Measurements from ENCODE around the gene IFI27.

The IFI27 gene

DNA sequence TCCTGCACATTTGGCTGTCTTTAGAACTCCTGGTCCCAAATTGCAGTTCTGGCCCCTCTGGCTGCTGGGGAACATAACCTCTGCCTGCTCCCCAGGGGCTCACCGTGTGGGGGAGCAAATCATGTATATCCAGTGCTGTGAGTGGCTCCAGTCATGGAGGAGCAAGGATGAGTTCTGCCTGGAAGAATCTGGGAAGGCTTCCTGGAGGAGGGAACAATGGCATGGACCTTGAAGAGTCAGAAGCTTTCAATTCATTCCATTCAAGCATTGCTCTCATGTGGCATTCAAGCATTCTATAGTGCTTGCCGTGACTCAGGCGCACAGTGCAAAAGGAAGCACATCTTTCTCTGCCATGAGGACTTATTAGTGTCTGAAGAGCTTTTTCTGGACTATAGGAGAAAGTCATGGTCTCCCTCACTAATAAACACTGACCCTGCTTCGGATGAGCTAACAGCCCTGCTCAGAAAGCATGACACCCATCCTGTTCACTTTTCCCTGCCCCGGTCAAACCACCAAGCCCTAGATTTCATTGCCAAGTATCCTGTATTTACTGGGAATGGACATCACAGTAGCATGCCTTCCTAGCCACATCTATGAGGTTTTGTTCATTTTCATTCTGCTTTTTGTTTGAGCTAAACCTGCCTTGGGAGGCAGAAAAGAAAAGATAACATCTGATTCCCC lies 3.5 kb downstream of the IFI27 start:
- Histone ChIP-seq H3K36me3 (ENCODE audit: insufficient read depth, insufficient read length, low read length) (no peaks in the 10 kb centered on the region), H3K4me3 (ENCODE audit: insufficient read length, low read depth) (no peak overlapping the region), H3K9me3 (ENCODE audit: insufficient read depth, low read length) (no peaks in the 10 kb centered on the region), H3K9ac (ENCODE audit: insufficient read length, low read depth) (no peak overlapping the region), H3K4me1 (ENCODE audit: insufficient read depth, insufficient read length) (peaks cover 5% of the 10 kb centered on the region), H3K27me3 (ENCODE audit: insufficient read depth, insufficient read length) (no peaks in the 10 kb centered on the region)
- no peak for TF ChIP-seq ZNF274 (IDR thresholded peaks at IDR 0.05; ENCODE audit: low read depth, low read length)
- DNase-seq (ENCODE audit: low read depth, low spot score) = no peak

DNA sequence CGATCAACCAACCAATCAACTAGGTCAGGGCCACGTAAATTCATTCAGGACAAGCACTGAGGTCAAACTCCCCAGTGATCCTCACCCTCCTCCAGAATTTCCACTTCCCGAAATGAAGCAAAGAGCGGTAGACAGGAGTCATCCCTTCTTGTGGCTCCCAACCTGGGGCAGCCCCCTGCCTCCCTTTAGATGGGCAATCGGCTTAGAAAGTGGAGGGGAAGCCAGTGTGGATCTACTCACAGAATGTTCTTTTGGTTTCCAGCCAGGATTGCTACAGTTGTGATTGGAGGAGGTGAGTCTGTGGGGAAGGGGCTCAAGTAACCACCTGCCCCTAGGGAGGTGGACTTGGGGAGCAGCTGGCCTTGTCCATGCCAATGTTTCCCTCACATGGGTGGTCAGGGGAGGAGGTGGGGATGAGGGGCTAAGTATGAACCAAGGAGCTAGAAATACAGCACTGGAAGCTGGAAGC lies 4.1 kb downstream of the IFI27 start:
- H3K4me3 ChIP-seq (ENCODE audit: insufficient read length, low read depth) = no peak overlapping the region
- DNase-seq (ENCODE audit: low read depth, low spot score) = no peak
- no peak overlapping the region for H3K9ac ChIP-seq (ENCODE audit: insufficient read length, low read depth)
- H3K9me3 ChIP-seq (ENCODE audit: insufficient read depth, low read length) = no peaks in the 10 kb centered on the region
- TF ChIP-seq YY1 (IDR thresholded peaks at IDR 0.05; ENCODE audit: insufficient read depth, insufficient read length) (no peak), SUZ12 (IDR thresholded peaks at IDR 0.05; ENCODE audit: extremely low read depth, insufficient read depth, insufficient read length) (no peak), ZNF274 (IDR thresholded peaks at IDR 0.05; ENCODE audit: low read depth, low read length) (no peak)
- no peaks in the 10 kb centered on the region for H3K36me3 ChIP-seq (ENCODE audit: insufficient read depth, insufficient read length, low read length)
- peaks cover 5% of the 10 kb centered on the region for H3K4me1 ChIP-seq (ENCODE audit: insufficient read depth, insufficient read length)
- H3K27me3 ChIP-seq (ENCODE audit: insufficient read depth, insufficient read length) = no peaks in the 10 kb centered on the region

DNA sequence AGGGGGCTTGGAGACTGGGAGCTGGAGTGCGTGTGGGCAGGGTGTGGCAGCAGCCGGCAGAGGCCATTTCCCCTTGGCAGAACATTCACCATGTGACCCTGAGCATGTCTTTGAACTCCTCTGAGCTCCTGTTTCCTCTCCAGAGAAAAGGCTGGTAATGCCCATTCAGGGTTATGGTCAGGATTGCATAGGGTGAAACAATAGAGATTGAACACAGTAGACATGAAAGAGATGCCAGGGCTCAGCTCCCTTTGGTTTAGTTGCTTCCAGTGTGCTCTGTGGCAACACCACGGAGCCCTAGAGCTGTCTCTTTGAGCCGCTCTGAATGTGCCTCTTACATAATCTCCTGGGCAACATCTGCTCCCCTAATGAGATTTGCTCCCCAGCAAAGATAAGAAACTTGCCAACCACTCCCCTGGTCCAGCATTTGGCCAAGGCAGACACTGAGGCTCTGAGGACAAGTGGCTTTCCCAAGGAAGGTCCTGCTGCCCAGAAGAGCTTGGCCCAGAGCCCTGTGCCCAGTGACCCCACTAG lies 4.6 kb downstream of the IFI27 start:
- peaks cover 3% of the 10 kb centered on the region for H3K4me1 ChIP-seq (ENCODE audit: insufficient read depth, insufficient read length)
- no peak overlapping the region for H3K9ac ChIP-seq (ENCODE audit: insufficient read length, low read depth)
- TF ChIP-seq SUZ12 (IDR thresholded peaks at IDR 0.05; ENCODE audit: extremely low read depth, insufficient read depth, insufficient read length) (no peak), ZNF274 (IDR thresholded peaks at IDR 0.05; ENCODE audit: low read depth, low read length) (no peak), YY1 (IDR thresholded peaks at IDR 0.05; ENCODE audit: insufficient read depth, insufficient read length) (no peak)
- H3K4me3 ChIP-seq (ENCODE audit: insufficient read length, low read depth) = no peak overlapping the region
- no peaks in the 10 kb centered on the region for H3K27me3 ChIP-seq (ENCODE audit: insufficient read depth, insufficient read length)
- no peaks in the 10 kb centered on the region for H3K36me3 ChIP-seq (ENCODE audit: insufficient read depth, insufficient read length, low read length)
- peaks cover 3% of the 10 kb centered on the region; the same call in 1 of the 2 replicates for H3K9me3 ChIP-seq (ENCODE audit: insufficient read depth, low read length)
- no peak for DNase-seq (ENCODE audit: low read depth, low spot score)

DNA sequence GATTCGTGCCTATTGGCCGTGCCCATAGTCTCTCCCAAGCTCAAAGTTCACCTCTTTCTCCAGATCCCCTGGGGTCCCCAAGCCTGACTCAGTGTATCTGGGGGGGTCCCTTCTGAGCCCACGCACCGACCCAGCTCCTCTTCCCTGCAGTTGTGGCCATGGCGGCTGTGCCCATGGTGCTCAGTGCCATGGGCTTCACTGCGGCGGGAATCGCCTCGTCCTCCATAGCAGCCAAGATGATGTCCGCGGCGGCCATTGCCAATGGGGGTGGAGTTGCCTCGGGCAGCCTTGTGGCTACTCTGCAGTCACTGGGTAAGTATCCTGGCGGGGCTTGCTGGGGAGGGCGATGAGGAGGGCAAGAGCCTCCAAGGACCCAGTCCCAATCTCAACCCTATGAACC lies 5.1 kb downstream of the IFI27 start:
- H3K27me3 ChIP-seq (ENCODE audit: insufficient read depth, insufficient read length) = no peaks in the 10 kb centered on the region
- peaks cover 3% of the 10 kb centered on the region; the same call in 1 of the 2 replicates for H3K9me3 ChIP-seq (ENCODE audit: insufficient read depth, low read length)
- no peak overlapping the region for H3K9ac ChIP-seq (ENCODE audit: insufficient read length, low read depth)
- peaks cover 3% of the 10 kb centered on the region for H3K4me1 ChIP-seq (ENCODE audit: insufficient read depth, insufficient read length)
- no peak for TF ChIP-seq SUZ12 (IDR thresholded peaks at IDR 0.05; ENCODE audit: extremely low read depth, insufficient read depth, insufficient read length)
- TF ChIP-seq ZNF274 (IDR thresholded peaks at IDR 0.05; ENCODE audit: low read depth, low read length) = no peak
- no peak for TF ChIP-seq YY1 (IDR thresholded peaks at IDR 0.05; ENCODE audit: insufficient read depth, insufficient read length)
- no peaks in the 10 kb centered on the region for H3K36me3 ChIP-seq (ENCODE audit: insufficient read depth, insufficient read length, low read length)
- H3K4me3 ChIP-seq (ENCODE audit: insufficient read length, low read depth) = no peak overlapping the region
- DNase-seq (ENCODE audit: low read depth, low spot score) = no peak

DNA sequence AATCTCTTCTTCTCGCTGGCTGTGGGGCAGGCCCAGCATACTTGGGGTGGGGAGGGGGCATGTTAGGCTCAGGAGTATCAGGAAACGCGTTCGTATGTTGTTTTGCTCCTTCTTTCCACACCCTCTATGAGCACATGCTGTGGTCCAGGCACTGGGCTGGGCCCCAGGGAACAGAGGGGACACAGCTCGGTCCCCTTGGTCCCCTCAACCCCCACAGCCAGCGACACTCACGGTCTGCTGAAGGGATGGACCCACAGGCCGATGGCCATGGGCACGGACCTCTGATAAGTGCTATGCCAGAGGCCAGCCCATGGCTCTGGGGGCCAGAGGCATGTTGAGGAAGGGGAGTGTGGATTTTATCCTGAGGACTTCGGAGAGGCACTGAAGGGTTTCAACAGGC lies 6.2 kb downstream of the IFI27 start:
- peaks cover 3% of the 10 kb centered on the region; the same call in 1 of the 2 replicates for H3K9me3 ChIP-seq (ENCODE audit: insufficient read depth, low read length)
- no peak overlapping the region for H3K4me3 ChIP-seq (ENCODE audit: insufficient read length, low read depth)
- H3K4me1 ChIP-seq (ENCODE audit: insufficient read depth, insufficient read length) = peaks cover 3% of the 10 kb centered on the region
- TF ChIP-seq ZNF274 (IDR thresholded peaks at IDR 0.05; ENCODE audit: low read depth, low read length) = no peak
- TF ChIP-seq YY1 (IDR thresholded peaks at IDR 0.05; ENCODE audit: insufficient read depth, insufficient read length) = no peak
- TF ChIP-seq SUZ12 (IDR thresholded peaks at IDR 0.05; ENCODE audit: extremely low read depth, insufficient read depth, insufficient read length) = no peak
- no peak for DNase-seq (ENCODE audit: low read depth, low spot score)
- H3K27me3 ChIP-seq (ENCODE audit: insufficient read depth, insufficient read length) = no peaks in the 10 kb centered on the region
- H3K36me3 ChIP-seq (ENCODE audit: insufficient read depth, insufficient read length, low read length) = no peaks in the 10 kb centered on the region
- no peak overlapping the region for H3K9ac ChIP-seq (ENCODE audit: insufficient read length, low read depth)

DNA sequence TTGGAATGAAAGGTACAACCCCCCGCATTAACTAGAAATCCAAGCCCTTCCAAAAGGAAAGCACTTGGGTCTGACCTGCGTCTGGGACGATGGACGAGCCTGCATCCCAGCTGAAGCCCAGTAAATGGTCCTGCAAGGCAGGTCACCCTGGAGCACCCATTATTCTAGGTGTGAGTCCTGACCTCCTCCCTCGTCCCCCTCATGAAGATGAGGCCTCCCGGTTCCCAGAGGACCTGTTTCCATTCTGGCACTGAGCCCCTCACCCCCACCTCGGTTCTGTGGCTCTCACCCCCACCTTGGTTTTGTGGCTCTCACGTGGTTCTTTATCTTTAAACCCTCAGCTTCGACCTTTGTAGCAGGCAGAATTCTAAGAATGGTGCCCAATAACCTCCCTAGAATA lies 7.3 kb downstream of the IFI27 start:
- TF ChIP-seq ZNF274 (IDR thresholded peaks at IDR 0.05; ENCODE audit: low read depth, low read length) (no peak), SUZ12 (IDR thresholded peaks at IDR 0.05; ENCODE audit: extremely low read depth, insufficient read depth, insufficient read length) (no peak), YY1 (IDR thresholded peaks at IDR 0.05; ENCODE audit: insufficient read depth, insufficient read length) (no peak)
- Histone ChIP-seq H3K4me3 (ENCODE audit: insufficient read length, low read depth) (no peak overlapping the region), H3K36me3 (ENCODE audit: insufficient read depth, insufficient read length, low read length) (no peaks in the 10 kb centered on the region), H3K9ac (ENCODE audit: insufficient read length, low read depth) (no peak overlapping the region), H3K9me3 (ENCODE audit: insufficient read depth, low read length) (peaks cover 3% of the 10 kb centered on the region; the same call in 1 of the 2 replicates), H3K4me1 (ENCODE audit: insufficient read depth, insufficient read length) (peaks cover 3% of the 10 kb centered on the region), H3K27me3 (ENCODE audit: insufficient read depth, insufficient read length) (no peaks in the 10 kb centered on the region)
- no peak for DNase-seq (ENCODE audit: low read depth, low spot score)

DNA sequence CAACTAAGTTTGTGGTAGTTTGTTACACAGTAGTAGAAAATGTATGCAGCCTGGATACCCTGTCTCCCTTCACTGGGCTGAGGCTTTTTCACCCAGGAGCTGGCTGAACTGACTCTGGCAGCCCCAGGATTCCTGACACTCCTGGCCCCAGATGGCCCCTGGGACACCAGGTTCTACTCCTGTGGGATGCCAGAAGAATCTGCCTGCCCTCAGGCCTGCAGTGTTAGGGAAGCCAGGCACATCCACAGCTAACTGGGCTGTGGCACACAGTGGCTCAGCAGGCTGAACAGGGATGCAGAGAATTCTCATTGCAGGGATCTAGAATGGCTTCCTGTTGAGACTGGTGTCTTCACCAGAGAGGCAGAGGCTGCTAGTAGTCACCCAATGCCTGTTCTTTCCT lies 8.5 kb downstream of the IFI27 start:
- peaks cover 3% of the 10 kb centered on the region; the same call in 1 of the 2 replicates for H3K9me3 ChIP-seq (ENCODE audit: insufficient read depth, low read length)
- H3K4me1 ChIP-seq (ENCODE audit: insufficient read depth, insufficient read length) = no peaks in the 10 kb centered on the region
- no peak overlapping the region for H3K4me3 ChIP-seq (ENCODE audit: insufficient read length, low read depth)
- H3K9ac ChIP-seq (ENCODE audit: insufficient read length, low read depth) = no peak overlapping the region
- no peaks in the 10 kb centered on the region for H3K27me3 ChIP-seq (ENCODE audit: insufficient read depth, insufficient read length)
- H3K36me3 ChIP-seq (ENCODE audit: insufficient read depth, insufficient read length, low read length) = no peaks in the 10 kb centered on the region
- DNase-seq (ENCODE audit: low read depth, low spot score) = no peak
- no peak for TF ChIP-seq ZNF274 (IDR thresholded peaks at IDR 0.05; ENCODE audit: low read depth, low read length)
